Lower leg skin (tissue), 3 donors: ENCODE results near the gene HES6.

Source experiments
- POLR2A ChIP-seq, 2 donors: fragments of 450-650 bp; IDR thresholded peaks; one replicate each; pipeline ENCODE4 v1.6.1; 2016 to 2017; ENCODE audit warnings: antibody characterized with exemption in 2 of 2, mild to moderate bottlenecking in 1 of 2, moderate library complexity in 1 of 2
- TF ChIP-seq, protein P1 (sequence below), 3 donors: fragments of 450-650 bp; IDR thresholded peaks; one replicate each; pipeline ENCODE4 v1.5.1; 2016; ENCODE audit warnings: antibody characterized with exemption in 3 of 3, mild to moderate bottlenecking in 3 of 3, moderate library complexity in 2 of 3

DNA sequence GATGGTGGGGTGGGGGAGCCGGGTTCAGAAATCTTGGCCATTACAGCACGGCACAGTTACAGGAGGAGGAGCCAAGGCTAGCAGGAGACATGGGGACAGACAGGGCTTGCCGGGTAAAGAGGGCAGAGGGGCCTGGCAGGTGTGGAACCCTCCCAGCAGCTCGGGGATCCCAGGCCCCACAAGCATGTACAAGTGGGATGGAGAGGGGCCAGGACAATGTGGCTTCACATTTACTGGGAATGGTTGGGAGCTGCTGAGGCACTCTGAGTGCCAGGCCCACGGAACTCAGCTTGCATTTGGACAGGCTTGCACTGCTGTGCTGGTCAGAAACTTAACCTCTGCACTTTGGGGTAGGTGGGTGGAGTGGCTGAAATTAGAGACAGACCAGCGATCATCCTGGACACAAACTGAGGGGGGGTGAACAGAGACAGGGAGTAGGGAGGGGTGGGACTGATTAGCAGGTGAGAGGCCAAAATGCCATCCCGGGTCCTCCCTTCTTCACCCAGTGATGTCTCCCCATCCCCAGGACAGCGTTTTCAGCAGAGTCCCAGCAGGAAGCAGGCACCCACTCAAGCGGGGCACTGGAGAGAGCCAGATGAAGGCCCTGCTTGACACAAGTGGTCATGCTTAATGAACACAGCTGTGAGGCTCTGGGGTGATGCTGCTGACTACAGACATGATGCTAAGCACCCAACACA is 38.9 kb upstream of the HES6 start:
- no peak for TF ChIP-seq POLR2A (IDR thresholded peaks at IDR 0.05)
- TF ChIP-seq, protein P1, sequence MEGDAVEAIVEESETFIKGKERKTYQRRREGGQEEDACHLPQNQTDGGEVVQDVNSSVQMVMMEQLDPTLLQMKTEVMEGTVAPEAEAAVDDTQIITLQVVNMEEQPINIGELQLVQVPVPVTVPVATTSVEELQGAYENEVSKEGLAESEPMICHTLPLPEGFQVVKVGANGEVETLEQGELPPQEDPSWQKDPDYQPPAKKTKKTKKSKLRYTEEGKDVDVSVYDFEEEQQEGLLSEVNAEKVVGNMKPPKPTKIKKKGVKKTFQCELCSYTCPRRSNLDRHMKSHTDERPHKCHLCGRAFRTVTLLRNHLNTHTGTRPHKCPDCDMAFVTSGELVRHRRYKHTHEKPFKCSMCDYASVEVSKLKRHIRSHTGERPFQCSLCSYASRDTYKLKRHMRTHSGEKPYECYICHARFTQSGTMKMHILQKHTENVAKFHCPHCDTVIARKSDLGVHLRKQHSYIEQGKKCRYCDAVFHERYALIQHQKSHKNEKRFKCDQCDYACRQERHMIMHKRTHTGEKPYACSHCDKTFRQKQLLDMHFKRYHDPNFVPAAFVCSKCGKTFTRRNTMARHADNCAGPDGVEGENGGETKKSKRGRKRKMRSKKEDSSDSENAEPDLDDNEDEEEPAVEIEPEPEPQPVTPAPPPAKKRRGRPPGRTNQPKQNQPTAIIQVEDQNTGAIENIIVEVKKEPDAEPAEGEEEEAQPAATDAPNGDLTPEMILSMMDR (IDR thresholded peaks at IDR 0.05) = no peak
